Measurements from ENCODE around the gene TRIO.

DNA sequence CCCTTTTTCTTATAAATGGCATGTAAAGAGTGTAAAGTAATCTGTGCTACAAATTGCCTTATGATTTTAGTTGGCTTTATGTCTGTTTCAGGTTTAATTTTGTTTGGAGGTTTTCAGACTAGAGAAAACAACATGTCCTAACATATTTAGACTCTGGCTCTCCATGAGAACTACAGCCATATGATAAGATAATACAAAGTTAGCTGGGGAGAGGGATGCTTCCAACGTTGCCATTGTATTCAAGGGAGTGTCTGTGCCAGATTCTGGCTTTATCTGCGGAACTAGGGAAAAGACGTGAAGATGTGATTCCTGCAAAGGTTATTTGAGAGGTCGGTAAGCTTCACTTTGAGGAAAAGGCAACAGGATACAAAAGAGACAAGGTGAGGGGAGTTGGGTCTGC, 298.5 kb downstream of the TRIO start:
- TF ChIP-seq, protein P1, sequence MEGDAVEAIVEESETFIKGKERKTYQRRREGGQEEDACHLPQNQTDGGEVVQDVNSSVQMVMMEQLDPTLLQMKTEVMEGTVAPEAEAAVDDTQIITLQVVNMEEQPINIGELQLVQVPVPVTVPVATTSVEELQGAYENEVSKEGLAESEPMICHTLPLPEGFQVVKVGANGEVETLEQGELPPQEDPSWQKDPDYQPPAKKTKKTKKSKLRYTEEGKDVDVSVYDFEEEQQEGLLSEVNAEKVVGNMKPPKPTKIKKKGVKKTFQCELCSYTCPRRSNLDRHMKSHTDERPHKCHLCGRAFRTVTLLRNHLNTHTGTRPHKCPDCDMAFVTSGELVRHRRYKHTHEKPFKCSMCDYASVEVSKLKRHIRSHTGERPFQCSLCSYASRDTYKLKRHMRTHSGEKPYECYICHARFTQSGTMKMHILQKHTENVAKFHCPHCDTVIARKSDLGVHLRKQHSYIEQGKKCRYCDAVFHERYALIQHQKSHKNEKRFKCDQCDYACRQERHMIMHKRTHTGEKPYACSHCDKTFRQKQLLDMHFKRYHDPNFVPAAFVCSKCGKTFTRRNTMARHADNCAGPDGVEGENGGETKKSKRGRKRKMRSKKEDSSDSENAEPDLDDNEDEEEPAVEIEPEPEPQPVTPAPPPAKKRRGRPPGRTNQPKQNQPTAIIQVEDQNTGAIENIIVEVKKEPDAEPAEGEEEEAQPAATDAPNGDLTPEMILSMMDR (IDR thresholded peaks at IDR 0.05; ENCODE audit: low read depth, low read length, poor library complexity, severe bottlenecking): no peak
- no peak for TF ChIP-seq EZH2phosphoT487 (IDR thresholded peaks at IDR 0.05; ENCODE audit: borderline replicate concordance, low read length)
